CD4-positive, alpha-beta T cell treated with Interleukin-10 for 1 hour (primary cell): Measurements from ENCODE around the gene GIPC1.
"Not testable (repeated sequence)": the region's sequence is repeated elsewhere in the genome, so short reads cannot be mapped to it uniquely, and the experiment has no call there.

Experiments used
- DNase-seq: peaks from one replicate; pipeline ENCODE4 v3.0.0-alpha.2; 2020

The GIPC1 gene, protein sequence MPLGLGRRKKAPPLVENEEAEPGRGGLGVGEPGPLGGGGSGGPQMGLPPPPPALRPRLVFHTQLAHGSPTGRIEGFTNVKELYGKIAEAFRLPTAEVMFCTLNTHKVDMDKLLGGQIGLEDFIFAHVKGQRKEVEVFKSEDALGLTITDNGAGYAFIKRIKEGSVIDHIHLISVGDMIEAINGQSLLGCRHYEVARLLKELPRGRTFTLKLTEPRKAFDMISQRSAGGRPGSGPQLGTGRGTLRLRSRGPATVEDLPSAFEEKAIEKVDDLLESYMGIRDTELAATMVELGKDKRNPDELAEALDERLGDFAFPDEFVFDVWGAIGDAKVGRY

DNA sequence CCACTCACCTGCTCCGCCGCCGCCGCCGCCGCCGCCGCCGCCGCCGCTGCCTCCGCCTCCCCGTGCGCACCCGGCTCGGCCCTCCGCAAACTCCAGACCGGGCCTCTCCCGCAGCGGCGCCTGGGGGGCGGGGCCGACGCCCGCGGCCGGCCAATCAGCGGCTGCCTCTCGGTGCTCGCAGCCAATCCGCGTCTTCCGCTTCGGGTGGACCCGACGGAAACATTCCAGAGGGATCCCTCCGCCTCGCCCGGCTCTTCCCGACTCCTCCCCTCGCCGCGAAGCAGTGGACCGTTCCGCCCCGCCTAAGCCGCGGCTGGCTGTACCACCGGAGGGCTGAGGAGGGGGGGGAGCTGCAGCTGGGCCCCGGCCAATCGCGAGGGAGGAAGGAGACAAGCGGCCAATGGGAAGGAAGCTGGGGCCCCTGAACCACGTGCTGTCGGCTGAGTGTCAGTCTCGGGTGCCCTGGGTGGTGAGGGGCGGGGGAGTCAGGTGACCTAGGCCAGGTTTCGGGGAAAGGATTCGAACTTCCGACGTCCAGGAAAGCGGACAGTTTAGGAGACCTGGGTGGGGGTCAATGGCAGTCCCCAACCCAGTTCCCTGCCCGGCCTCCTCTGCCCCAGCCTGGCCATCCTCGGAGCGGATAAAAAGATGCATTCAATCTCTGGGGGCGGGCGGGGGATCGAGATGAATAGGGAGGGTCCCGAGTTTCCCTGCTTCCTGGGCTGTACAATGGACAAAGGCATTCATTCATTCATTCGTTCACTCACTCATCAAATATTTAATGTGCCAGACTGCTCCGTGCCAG lies at the start of gene GIPC1:
TSS of gene GIPC1 (minus strand) at position 99 of the 805 bp plus-strand sequence. CDS start 13,151 bp downstream, outside the sequence.
- DNase-seq: peak; percentile 88

DNA sequence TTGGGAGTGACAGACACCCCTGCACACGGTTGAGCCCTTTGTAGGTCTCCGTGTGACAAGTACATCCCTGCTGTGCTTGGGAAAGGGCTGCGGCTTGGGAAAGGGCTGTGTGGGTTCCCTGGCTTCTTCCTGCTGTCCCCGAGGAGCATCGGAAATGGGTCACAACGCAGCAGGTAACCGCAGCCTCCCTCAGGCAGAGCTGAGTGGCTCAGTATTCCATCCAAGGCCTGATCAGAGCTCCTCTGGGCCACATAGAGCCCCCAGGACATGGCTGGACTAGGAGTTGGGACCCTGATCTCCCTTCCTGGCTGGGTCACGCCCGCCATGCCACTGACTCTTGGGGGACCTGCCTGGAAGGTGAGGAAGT lies 49.8 kb upstream of the GIPC1 start:
- DNase-seq: no peak

DNA sequence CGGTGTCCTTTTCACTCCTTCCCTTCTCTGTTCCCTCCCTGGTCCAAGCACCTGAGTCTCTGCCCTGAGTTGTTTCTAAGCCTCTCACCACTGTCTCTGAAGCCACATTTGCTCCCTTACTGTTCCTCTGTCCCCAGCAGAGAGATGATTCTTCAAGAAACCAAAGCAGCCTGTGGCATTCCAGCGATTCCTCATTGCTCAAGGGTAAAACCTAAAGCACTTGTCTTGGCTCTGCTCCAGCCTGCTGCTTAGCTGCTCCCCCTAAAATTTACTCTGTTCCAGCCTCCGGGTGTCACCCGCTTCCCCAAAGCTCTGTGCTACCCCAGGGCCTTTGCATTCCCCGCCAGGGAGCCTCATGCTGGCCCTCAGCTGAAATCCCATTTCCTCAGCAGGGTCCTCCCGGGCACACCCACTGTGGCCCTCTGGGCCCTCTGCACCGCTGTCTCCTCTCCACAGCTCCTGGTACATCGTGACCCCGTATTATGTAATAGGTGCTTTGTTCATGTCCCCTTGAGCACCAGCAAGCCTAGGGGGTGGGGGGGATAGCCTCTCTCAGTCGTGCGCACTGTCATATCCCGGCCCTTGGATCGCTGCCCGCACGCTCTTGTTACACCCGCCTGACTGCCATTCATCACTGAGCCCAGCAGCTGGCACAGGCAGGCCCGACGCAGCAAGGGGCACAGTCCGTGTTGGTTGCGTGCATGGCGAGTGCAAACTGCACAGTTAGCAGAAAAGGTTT lies 49.2 kb upstream of the GIPC1 start:
- DNase-seq: no peak

DNA sequence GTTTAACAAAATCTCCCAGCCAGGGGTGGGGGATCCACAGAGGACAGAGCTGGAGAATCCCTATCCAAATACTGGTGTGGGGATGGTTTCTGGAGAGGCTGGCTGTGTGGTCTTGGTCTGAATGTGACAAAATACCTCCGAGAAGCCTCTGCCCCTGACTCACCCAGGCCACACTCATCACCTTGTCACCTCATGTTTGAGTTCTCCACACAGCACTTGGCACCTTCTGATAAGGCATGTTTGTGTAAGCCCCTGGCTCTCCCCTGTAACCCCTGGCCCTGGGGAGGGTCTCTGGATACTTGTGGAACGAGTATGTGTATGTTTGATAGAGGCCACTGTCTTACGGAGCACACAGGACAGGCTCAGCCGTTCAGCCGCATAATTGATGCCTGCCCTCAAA lies 48.1 kb upstream of the GIPC1 start:
- DNase-seq: no peak

DNA sequence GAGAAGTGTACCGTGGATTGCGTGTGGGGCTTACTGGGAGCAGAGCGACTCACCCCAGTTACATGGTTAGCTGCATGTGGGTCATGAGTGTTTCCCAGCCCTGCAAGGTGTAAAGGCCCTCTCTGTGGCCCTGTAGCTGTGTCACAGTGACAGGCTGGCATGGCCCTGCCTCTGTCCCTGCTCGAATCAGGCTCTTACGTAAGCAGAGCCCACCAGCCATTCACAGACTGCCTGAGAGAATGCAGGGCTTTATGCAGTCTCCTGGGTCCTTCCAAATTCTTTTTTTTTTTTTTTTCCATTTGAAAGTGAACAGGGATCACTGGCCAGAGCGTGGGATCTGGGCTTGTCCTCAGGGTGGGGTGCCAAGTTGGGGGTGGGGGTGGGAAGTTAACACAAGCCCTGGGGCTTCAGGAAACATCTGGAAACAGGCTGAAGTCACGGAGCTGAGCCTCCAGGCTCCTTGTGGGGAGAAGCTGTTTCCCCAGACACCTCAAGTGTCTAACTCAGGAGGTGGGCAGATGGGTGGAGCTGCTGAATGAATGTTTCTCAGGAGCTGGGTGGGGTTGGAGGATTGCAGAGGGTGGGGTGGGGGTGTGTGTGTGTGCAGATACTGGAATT lies 46.9 kb upstream of the GIPC1 start:
- no peak for DNase-seq

DNA sequence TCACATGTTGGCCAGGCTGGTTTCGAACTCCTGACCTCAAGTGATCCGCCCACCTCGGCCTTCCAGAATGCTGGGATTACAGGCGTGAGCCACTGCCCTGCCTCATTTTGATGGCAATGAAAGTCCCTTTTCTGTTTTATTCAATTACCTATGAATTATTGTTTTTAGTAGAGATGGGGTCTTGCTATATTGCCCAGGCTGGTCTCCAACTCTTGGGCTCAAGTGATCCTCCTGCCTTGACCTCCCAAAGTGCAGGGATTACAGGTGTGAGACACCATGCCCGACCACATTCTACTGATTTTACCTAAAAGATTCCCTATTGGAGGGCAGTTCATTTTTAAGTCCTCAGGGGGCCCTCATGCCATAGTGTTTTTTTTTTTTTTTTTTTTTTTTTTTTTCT lies 46.1 kb upstream of the GIPC1 start:
- DNase-seq: not testable (repeated sequence)

DNA sequence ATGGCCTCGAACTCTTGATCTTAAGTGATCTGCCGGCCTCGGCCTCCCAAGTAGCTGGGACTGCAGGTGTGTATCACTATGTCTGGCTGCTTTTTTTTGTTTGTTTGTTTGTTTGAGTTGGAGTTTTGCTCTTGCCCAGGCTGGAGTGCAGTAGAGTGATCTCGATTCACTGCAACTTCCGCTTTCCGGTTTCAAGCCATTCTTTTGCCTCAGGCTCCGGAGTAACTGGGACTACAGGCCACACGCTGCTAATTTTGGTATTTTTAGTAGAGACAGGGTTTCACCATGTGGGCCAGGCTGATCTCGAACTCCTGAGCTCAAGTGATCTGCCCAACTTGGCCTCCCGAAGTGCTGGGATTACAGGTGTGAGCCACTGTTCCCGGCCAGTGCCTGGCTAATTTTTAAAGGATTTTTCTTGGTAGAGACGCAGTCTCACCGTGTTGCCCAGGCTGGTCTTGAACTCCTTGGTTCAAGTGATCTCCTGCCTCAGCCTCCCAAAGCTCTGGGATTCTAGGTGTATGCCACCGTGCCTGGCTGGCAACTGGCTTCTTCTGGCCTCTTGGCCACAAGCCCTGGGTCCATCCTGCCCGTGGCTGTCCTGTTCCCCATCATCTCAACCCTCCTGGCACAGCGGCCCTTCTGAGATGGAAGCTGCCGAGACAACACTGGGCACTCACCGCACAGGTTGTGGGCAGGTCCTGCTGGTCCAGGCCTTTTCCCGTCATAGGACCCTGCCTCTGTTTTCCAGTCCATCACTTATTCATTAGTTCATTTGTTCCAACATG lies 45.0 kb upstream of the GIPC1 start:
- DNase-seq: no peak

DNA sequence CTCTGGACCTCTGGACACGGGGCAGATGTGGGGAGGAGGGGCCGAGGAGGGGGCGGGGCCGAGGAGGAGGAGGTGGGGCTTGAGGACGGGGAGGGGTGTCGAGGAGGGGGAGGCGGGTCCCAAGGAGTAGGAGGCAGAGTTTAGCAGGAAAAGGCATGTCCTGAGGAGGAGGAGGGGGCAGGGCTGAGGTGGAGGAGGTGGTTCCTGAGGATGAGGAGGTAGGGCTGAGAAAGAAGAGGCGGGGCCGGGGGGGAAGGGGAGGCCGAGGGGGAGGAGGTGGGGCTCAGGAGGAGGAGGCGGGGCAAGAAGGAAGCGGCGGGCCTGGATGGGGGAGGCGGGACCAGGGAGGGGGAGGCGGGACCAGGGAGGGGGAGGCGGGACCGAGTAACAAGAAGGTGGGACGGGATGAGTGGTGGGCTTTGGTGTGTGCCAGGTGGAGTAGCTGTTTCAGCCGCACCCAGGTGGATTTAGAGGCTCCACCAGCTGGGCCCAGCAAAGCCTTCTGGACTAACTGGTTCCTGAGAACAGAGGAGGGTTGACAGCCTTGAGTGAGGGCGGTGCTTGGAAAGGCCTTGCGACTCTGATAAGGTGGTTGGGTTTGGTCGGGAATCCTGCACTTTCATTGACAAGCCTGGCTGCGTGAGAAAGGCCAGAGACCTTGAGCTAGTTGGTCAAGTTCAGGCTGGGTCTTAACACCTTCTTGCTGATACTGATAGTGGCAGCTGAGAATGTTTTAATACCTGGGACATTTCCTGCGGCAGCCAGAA lies 41.2 kb upstream of the GIPC1 start:
- peak; percentile 63 for DNase-seq

DNA sequence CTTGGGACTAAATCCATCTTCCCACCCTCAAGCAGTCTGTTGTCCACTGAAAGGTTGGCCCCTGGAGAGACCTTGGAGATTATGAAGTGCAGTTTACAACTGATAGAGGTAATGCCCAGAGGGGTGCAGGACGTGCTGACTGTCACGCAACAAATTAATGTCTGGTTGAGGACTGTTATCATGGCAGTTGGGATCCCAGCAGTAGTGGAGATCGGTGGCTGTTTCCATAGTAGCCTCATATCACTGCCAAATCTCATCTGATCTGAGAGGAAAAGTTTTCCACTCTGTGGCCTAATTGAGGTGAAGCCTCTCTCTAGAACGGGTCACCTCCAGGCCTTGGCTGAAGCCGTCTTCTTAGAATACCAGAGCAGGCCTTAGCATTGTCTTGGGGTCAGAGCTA lies 37.5 kb upstream of the GIPC1 start:
- no peak for DNase-seq

DNA sequence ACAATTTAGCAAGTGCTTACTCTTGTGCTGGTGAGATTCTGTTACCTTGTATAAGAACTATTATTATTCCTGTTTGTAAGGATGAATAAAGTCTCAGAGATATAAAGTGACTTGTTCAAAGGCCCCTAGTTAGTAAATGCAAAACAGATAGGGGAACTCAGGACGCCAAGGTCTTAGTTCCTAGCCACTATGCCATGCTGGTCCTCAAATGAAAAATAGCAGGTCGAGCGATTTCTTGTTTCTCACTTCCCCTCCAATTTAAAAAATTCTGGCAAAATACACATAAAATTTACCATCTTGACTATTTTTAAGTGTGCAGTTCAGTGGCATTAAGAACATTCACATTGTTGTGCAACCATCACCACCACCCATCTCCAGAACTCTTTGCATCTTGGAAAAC lies 34.6 kb upstream of the GIPC1 start:
- DNase-seq: no peak

DNA sequence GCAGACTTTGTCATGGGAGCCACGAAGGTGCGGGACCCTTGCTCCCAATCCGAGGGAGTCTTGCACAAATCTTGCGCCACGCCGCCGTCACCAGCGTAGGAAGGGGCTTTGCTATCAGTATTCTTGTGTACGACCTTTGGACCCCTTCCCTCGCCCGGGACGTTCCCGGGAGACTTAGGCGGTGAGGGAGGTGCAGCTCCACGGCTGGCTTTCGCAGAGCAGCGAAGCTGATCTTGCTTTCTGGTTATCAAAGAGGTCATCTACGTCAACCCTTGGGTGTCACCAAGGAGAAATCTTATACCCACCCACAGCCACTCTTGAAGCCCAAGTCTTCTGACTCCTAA lies 34.0 kb upstream of the GIPC1 start:
- DNase-seq: peak; percentile 51

DNA sequence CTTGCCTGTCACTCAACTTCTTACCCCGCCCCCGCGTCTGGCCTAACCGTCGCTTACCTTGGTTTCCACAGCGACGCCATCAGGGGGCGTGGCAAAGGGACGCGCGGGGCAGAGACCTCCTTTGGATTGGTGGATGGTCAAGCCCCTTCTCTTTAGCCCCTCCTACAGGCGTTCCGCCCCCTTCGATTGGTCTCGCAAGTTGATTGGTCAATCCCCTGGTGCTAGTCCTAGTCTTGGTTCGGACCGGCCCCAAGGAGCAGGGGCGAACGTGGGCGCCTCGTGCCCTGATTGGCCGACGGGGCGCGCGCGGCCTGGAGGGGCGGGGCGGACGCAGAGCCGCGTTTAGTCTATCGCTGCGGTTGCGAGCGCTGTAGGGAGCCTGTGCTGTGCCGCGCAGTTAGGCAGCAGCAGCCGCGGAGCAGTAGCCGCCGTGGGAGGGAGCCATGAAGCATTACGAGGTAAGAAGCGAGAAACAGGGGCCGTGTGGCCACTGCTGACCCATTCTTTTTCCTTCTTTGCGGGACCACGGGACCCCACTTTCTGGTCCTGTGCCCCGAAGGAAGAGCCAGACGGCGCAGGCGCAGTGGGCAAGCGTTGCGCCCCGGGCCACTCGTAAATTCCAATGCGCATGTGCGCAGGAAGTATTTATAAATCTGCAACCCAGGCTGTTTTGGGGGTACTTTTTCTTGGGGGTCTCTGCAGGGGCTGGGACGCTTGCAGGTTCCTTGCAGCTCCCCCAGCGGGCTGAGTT lies 33.5 kb upstream of the GIPC1 start, which contains the start of gene TECR:
TSS of gene TECR (plus strand) at position 341 of the 751 bp plus-strand sequence. CDS start at position 444, 103 bp downstream.
- peak; percentile 100 for DNase-seq

DNA sequence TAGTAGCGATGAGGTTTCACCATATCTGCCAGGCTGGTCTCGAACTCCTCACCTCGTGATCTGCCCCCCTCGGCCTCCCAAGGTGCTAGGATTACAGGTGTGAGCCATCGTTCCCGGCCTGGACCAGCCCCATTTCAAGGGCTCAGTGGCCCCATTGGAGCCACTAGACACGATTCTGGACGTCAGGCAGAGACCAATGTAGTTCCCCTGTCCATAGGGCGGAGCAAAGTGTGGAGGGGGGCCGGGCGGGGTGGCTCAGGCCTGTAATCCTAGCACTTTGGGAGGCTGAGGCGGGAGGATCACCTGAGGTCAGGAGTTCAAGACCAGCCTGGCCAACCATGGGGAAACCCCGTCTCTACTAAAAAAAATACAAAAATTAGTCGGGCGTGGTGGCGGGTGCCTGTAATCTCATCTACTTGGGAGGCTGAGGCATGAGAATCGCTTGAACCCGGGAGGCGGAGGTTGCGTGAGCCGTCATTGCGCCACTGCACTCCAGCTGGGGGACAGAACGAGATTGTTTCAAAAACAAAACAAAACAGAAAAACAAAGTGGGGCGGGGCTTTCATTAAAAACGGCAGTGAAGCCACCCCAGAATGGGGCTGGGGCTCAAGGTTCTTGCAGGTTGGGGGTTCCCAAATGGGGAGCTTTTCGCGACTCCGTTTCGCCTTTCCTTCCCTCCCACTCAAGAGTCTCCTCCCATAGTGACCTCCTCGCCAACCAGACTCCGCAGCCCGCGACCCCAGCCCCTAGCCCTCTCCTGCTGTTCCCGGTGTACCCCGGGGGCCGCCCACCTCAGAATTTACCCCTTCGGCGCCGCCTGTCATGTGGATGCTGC lies 32.7 kb upstream of the GIPC1 start:
- no peak for DNase-seq

DNA sequence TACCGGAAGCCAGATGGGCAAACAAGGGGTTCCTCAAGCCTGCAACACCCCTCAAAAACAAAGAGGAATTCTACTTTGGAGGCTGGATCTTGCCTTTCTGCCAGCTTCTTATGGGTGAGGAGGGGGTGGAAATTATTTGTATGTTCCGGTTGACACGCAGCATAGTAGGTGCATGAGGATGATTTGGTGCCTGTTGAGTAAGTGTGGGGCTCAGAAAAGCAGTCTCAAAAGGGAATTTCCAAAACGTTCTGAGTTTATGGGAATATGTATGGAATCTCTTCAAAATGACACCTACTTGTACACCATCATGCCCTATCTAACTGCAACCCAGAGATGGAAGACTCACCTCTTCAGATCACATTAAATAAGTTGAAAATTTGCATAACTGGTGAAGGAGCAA lies 30.5 kb upstream of the GIPC1 start:
- no peak for DNase-seq

DNA sequence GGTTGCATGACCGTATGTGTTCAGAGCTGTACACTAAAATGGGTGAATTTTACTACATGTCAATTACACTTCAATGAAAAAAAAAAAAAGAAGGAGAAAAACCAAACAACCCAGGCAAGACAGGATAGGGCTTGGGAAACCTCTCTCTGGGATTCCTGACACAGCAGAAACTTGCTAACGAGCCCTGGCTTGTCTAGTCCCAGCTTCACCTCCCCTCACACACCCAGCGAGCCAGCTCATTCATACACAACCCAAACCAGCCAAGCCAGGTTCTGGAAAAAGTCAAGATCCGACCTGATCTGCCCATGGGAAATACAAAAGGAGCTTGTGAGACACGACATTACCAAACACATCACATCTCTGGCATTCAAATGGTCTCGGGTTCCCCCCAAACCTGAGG lies 29.8 kb upstream of the GIPC1 start:
- no peak for DNase-seq

DNA sequence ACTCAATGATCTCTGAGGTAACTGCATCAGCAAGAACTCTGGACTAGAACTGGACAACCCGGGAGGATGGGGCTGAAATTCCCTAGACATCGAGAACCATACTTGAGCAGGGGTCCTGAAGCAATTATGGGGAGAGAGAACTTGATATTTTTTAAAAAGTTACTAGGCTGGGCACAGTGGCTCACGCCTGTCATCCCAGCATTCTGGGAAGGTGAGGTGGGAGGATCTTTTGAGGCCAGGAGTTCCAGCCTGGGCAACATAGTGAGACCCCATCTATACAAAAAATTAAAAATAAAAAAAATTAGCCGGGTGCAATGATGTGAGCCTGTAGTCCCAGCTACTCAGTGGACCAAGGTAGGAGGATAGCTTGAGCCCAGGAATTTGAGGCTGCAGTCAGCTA lies 24.6 kb upstream of the GIPC1 start:
- DNase-seq: no peak

DNA sequence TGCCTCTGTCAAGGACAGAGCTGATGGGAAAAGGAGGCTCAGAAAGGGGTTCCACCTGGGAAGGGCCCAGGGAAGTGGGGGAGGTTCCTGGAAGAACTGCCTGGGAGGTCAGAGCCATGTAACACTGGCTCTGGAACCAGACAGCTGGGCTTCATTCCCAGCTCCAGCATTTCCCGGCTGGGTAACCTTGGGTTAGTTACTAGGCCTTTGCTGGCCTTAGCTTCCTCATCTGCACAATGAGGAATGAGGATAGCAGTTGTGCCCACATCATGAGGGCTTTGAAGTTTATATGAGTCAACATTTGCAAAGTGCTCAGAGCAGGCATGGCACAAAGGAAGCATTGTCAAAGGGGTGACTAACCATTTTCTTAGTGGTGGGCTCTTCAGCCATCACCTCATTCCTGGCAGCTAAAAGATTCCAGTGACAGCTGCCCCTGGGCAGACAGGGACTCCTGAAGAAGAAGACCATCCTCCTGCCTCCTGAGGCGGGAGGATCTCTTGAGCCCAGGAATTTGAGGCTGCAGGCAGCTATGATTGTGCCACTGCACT lies 24.0 kb upstream of the GIPC1 start:
- no peak for DNase-seq

DNA sequence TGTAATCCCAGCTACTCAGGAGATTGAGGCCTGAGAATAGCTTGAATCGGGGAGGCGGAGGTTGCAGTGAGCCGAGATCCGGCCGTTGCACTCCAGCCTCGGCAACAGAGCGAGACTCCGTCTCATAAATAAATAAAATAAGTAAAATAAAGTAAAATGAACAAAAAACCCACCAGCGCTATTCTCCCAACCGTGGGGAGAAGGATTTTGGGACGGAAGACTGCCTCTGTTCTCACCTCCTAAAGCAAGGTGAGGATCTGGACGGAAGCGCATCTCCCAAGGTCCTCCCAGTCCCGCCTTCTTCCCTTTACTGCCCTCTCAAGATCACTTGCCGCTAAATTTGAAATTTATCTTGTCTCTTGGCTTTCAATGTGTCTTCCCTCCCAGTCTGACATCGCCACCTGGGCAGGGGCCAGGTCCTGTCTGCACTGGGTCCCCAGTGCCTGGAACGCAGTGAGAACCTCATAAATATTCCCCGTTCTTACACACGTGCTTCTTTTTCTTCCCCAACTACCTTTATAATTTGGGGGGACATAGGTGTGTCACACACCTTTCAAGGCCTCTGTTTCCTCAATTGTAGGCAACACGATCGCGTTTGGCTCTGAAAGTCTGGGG lies 23.4 kb upstream of the GIPC1 start:
- no peak for DNase-seq
